Spleen (tissue), 11 donors: ENCODE data around the gene IKZF3. TPM values are rescaled to one million over a fixed set of nuclear protein-coding genes. Genes with fewer than 3 reads are reported as not detected.

Experiments
- DNase-seq: peaks from one replicate; pipeline ENCODE4 v3.0.0-alpha.2; 2020
- H3K27ac ChIP-seq, 8 donors: fragments of 200-600 bp; sonication (generic) in 7 of 8; 1 replicate in 4 of 8; 2 replicates in 4 of 8; pipeline versions ENCODE4 v1.5.0 to v1.8.0; 2016 to 2021; ENCODE audit warnings: inconsistent platforms in 4 of 8, mild to moderate bottlenecking in 4 of 8, moderate library complexity in 1 of 8
- H3K27me3 ChIP-seq, 7 donors: fragments of 200-600 bp; sonication (generic) in 6 of 7; replicated peaks in 1 of 7; 1 replicate in 4 of 7; 2 replicates in 3 of 7; pipeline versions ENCODE4 v1.5.0 to v1.8.0; 2016 to 2021; ENCODE audit warnings: inconsistent platforms in 3 of 7, mild to moderate bottlenecking in 1 of 7
- H3K36me3 ChIP-seq, 6 donors: fragments of 200-600 bp; sonication (generic) in 5 of 6; 1 replicate in 4 of 6; 2 replicates in 2 of 6; pipeline versions ENCODE4 v1.5.0 to v1.8.0; 2016 to 2021; ENCODE audit warnings: inconsistent platforms in 2 of 6
- H3K4me1 ChIP-seq, 6 donors: fragments of 200-600 bp; sonication (generic) in 5 of 6; 1 replicate in 3 of 6; 2 replicates in 3 of 6; pipeline versions ENCODE4 v1.5.0 to v1.8.0; 2016 to 2021; ENCODE audit warnings: inconsistent platforms in 3 of 6
- H3K4me3 ChIP-seq, 8 donors: fragments of 200-600 bp; sonication (generic) in 7 of 8; 1 replicate in 4 of 8; 2 replicates in 4 of 8; pipeline versions ENCODE4 v1.5.0 to v1.8.0; 2016 to 2021; ENCODE audit warnings: inconsistent platforms in 4 of 8, mild to moderate bottlenecking in 4 of 8, moderate library complexity in 2 of 8
- H3K9me3 ChIP-seq, 8 donors: fragments of 200-600 bp; sonication (generic) in 7 of 8; 1 replicate in 4 of 8; 2 replicates in 4 of 8; pipeline versions ENCODE4 v1.5.0 to v1.8.0; 2016 to 2021; ENCODE audit warnings: inconsistent platforms in 4 of 8
- POLR2A ChIP-seq, 3 donors: fragments of 450-650 bp; IDR thresholded peaks; one replicate each; pipeline ENCODE4 v1.5.1; 2017; ENCODE audit warnings: antibody characterized with exemption in 3 of 3, mild to moderate bottlenecking in 1 of 3
- POLR2AphosphoS5 ChIP-seq, 3 donors: sonication (generic); formaldehyde crosslinking; IDR thresholded peaks; one replicate each; pipeline ENCODE4 v1.5.1; 2017; ENCODE audit warnings: antibody characterized with exemption in 3 of 3
- WGBS, 5 donors: extraction: QIAGEN DNeasy Blood & Tissue Kit in 3 of 5; methylation state at CpG; one replicate each; pipeline versions ENCODE4 v1.1.5 to v1.1.7; 2013 to 2018; 5-methylcytosine and 5-hydroxymethylcytosine counted together
- intact Hi-C: fragments of 100-400 bp; cut with DNase I; formaldehyde crosslinking; loops from one replicate; pipeline ENCODE4 v1.15.0; 2023; ENCODE audit warnings: low total_unique reads
- polyA plus RNA-seq, 3 donors: library from polyadenylated mRNA; stranded (reverse); fragments of 200-250 nt; gene quantifications; one replicate each; pipeline ENCODE4 v1.2.1, GENCODE V29; 2013
- total RNA-seq, 7 donors: library from RNA; depleted of rRNA in 3 of 7; stranded (reverse); fragments of >200 nt in 3 of 7; fragmentation: NEBNext Ultra II Directional in 4 of 7; extraction: Animal tissue kit (Norgen Biotek cat#: 25700) in 4 of 7; gene quantifications; one replicate each; pipeline versions ENCODE4 v1.1.0 to v1.2.1, GENCODE V29; 2016 to 2021
- TF ChIP-seq, protein P1 (sequence below), 11 experiments: fragments of 200-600 bp in 7 of 11; fragments of 450-650 bp in 4 of 11; sonication (generic) in 4 of 11; IDR thresholded peaks in 8 of 11; conservative IDR thresholded peaks in 3 of 11; 1 replicate in 7 of 11; 2 replicates in 4 of 11; pipeline versions ENCODE4 v1.4.0 to v1.8.0; 2016 to 2021; ENCODE audit warnings: antibody characterized with exemption in 11 of 11, inconsistent platforms in 4 of 11, mild to moderate bottlenecking in 1 of 11
- donor health status: healthy with polysubstance abuse.
- donor health status: DM: no; HTN: no; CAD: no; lungs with moderate emphysema.
- donor health status: DM: no; HTN: no; CAD: no.
- donor health status: Bipolar disorder and iron deficiency.
- donor health status: healthy.
- donor health status: DM: no; HTN: no; CAD: no.
- donor health status: DM: yes; HTN: yes; CAD: no.

The IKZF3 gene
- total and polyA plus RNA-seq, 10 donors: 17.5 to 132 (median 84.1) TPM

DNA sequence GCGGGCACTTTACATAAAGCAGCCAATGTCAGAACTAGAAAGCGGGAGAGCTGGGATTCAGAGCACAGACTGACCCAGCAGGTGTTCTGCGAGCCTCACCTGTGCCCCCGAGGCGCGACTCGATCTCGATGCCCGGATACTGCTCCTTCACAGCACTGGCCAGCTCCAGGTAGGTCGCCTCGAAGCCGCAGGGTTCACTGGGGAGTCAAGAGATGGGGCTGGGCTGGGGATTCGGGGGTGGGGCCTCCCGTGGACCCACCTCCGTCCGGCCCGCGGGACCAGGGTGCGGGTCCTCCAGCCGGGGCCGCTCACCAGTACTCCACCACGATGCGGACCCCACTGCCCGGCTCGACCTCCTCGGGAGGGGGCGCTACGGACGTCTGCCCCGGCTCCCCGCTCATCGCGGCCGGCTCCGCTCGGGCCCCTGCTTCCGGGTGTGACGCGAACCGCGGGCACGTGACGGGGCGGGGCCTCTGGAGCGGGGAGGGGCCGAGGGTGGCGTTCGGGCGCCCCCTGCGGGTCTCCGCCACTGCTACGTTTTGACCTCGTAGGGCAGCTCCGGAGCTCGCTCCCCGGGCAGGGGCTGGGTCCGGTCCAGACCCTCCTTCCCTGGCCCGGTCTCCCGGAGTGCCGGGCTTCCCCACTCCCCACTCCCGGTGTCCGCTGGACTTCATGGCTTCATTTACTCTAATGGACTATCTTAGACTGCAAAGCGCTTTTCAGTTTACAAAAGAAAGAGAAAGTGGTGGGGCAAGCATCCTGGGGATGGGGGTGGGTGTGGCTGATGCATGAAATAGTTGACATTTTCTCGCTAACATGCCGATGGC, 133.8 kb downstream of the IKZF3 start, which contains the start of gene MIEN1:
Gene MIEN1 (minus strand): TSS at position 438 of the 827 bp plus-strand sequence. CDS start 37 bp downstream, at position 401.
- peak; percentile 98 for DNase-seq
- 1 to 3% (median 1%) methylated on average over 36 to 65 of the region's 65 CpGs for WGBS, 5 donors

DNA sequence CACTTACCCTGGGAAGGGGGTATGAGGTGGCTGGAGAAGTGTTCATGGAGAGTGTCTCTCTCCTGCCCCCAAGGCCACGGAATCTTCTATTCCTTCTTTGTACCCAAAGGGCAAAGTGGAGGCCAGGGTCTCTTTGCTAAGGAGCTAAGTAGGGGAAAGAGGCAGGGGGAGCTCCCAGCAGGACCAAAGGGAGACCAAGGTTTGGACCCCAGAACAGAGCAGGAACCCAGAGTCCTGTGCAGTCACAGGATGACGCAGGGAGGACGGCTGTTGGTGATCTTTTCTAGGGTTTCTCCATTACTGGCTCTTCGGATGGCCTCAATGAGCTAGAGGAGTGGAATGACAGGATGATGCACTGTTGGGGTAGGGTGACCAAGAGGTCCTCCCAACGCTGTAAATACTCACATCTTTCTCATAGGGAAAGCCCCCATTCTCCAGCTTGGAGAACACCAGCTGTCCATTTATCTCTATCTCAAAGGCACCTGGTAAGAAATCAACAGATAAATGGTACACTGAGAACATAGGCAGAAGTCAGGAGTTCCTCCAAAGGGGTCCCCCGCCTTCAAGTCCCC, 134.7 kb downstream of the IKZF3 start:
- no peak for DNase-seq
- Histone ChIP-seq H3K27me3 (no peaks in the 10 kb centered on the region), H3K9me3 (no peaks in the 10 kb centered on the region), H3K36me3 (peaks cover 0 to 49% (median 23%) of the 10 kb centered on the region in 6 donors), H3K4me1 (peaks cover 7 to 34% (median 18%) of the 10 kb centered on the region in 6 donors), H3K27ac (peak overlapping the region in 6 of 8 donors; percentile 91 to 99 (median 94)), H3K4me3 (peak overlapping the region in 7 of 8 donors; percentile 59 to 84 (median 69))
- TF ChIP-seq POLR2AphosphoS5 (IDR thresholded peaks at IDR 0.05): no peak
- TF ChIP-seq, protein P1, sequence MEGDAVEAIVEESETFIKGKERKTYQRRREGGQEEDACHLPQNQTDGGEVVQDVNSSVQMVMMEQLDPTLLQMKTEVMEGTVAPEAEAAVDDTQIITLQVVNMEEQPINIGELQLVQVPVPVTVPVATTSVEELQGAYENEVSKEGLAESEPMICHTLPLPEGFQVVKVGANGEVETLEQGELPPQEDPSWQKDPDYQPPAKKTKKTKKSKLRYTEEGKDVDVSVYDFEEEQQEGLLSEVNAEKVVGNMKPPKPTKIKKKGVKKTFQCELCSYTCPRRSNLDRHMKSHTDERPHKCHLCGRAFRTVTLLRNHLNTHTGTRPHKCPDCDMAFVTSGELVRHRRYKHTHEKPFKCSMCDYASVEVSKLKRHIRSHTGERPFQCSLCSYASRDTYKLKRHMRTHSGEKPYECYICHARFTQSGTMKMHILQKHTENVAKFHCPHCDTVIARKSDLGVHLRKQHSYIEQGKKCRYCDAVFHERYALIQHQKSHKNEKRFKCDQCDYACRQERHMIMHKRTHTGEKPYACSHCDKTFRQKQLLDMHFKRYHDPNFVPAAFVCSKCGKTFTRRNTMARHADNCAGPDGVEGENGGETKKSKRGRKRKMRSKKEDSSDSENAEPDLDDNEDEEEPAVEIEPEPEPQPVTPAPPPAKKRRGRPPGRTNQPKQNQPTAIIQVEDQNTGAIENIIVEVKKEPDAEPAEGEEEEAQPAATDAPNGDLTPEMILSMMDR (IDR thresholded peaks at IDR 0.05 in 8 of 11, conservative IDR thresholded peaks at IDR 0.05 in 3 of 11): no peak
- TF ChIP-seq POLR2A (IDR thresholded peaks at IDR 0.05): no peak
- intact Hi-C loops: no loop called here
- 74 to 91% (median 77%) methylated on average over 6 of the region's 6 CpGs for WGBS, 5 donors

More for the DNA sequence above, 133.8 kb downstream of the IKZF3 start, which contains the start of gene MIEN1:
- Histone ChIP-seq H3K9me3 (no peaks in the 10 kb centered on the region), H3K36me3 (peaks cover 0 to 40% (median 22%) of the 10 kb centered on the region in 6 donors), H3K27ac (peak within 1 kb of the TSS; percentile 89 to 99 (median 94)), H3K27me3 (no peaks in the 10 kb centered on the region), H3K4me1 (peaks cover 7 to 34% (median 18%) of the 10 kb centered on the region in 6 donors), H3K4me3 (peak within 1 kb of the TSS; percentile 59 to 84 (median 70))
- TF ChIP-seq POLR2AphosphoS5 (IDR thresholded peaks at IDR 0.05): peak; percentile 97 to 99 (median 98)
- TF ChIP-seq POLR2A (IDR thresholded peaks at IDR 0.05): peak; percentile 45 to 79 (median 58)
- TF ChIP-seq, protein P1 (IDR thresholded peaks at IDR 0.05 in 8 of 11, conservative IDR thresholded peaks at IDR 0.05 in 3 of 11): peak; percentile 81 to 96 (median 93)
- intact Hi-C loops: no loop called here

GRCh38 chr17:39727556-39727955, 136.6 kb downstream of the IKZF3 start:
- no peaks in the 10 kb centered on the region for H3K9me3 ChIP-seq
- no peaks in the 10 kb centered on the region for H3K27me3 ChIP-seq
- intact Hi-C loops: no loop called here
- TF ChIP-seq POLR2AphosphoS5 (IDR thresholded peaks at IDR 0.05) (no peak), POLR2A (IDR thresholded peaks at IDR 0.05) (no peak)
- TF ChIP-seq, protein P1 (IDR thresholded peaks at IDR 0.05 in 8 of 11, conservative IDR thresholded peaks at IDR 0.05 in 3 of 11): no peak
- H3K4me1 ChIP-seq: peaks cover 7 to 34% (median 18%) of the 10 kb centered on the region in 6 donors
- 76 to 92% (median 88%) methylated on average over 9 to 10 of the region's 10 CpGs for WGBS, 5 donors
- no peak for DNase-seq
- H3K27ac ChIP-seq: no peak overlapping the region
- peaks cover 0 to 49% (median 23%) of the 10 kb centered on the region in 6 donors for H3K36me3 ChIP-seq
- H3K4me3 ChIP-seq: no peak overlapping the region
